OCI-LY7 (cell line): Measurements from ENCODE around the gene CEP131. TPM values are rescaled to one million over a fixed set of nuclear protein-coding genes. Genes with fewer than 3 reads are reported as not detected.

Source experiments
- BruUV-seq: library from RNA; stranded (reverse); fragments of 400-500 nt; replicated peaks from 2 replicates; lab custom pipeline; 2021; lab: Mats Ljungman, UMichigan
- CTCF ChIA-PET: fragments of 300-600 bp; sonication (Branson Sonifier 250); formaldehyde crosslinking; loops from one replicate; lab custom pipeline; 2022; ENCODE audit warnings: antibody characterized with exemption; ENCODE audit not compliant: unreplicated experiment; lab: Charles Lee
- POLR2A ChIA-PET: fragments of 300-600 bp; sonication (Branson Sonifier 250); formaldehyde crosslinking; loops from one replicate; lab custom pipeline; 2022; ENCODE audit warnings: antibody characterized with exemption; lab: Charles Lee
- DNase-seq: peaks from one replicate; pipeline ENCODE4 v3.0.0-alpha.2; 2015; ENCODE audit warnings: low spot score
- H2AFZ ChIP-seq: fragments of 200-600 bp; sonication (generic), shearing (Covaris generic); 2 replicates; pipeline ENCODE4 v1.6.1; 2014; ENCODE audit warnings: mild to moderate bottlenecking, antibody characterized with exemption, low read length, moderate library complexity
- H3K27ac ChIP-seq: fragments of 200-600 bp; sonication (generic); 2 replicates; pipeline ENCODE4 v1.5.1; 2014; ENCODE audit warnings: mixed run types, low read depth, mild to moderate bottlenecking, moderate library complexity, low read length, inconsistent platforms; ENCODE audit not compliant: poor library complexity, severe bottlenecking
- H3K36me3 ChIP-seq: fragments of 200-600 bp; sonication (generic); 2 replicates; pipeline ENCODE4 v1.6.1; 2014; ENCODE audit warnings: mild to moderate bottlenecking, antibody characterized with exemption, low read length, moderate library complexity, mixed read lengths; ENCODE audit not compliant: insufficient read depth
- H3K4me1 ChIP-seq: fragments of 200-600 bp; sonication (generic); 2 replicates; pipeline ENCODE4 v1.5.1; 2014; ENCODE audit warnings: mild to moderate bottlenecking, low read length; ENCODE audit not compliant: insufficient read depth, poor library complexity, severe bottlenecking
- H3K4me2 ChIP-seq: fragments of 200-600 bp; sonication (generic); 2 replicates; pipeline ENCODE4 v1.6.1; 2014; ENCODE audit warnings: mild to moderate bottlenecking, low read length
- H3K4me3 ChIP-seq: fragments of 200-600 bp; sonication (generic); 2 replicates; pipeline ENCODE4 v1.5.1; 2014; ENCODE audit warnings: mild to moderate bottlenecking, low read depth, low read length; ENCODE audit not compliant: poor library complexity, severe bottlenecking
- H3K79me2 ChIP-seq: fragments of 200-600 bp; sonication (generic); 2 replicates; pipeline ENCODE4 v1.6.1; 2016; ENCODE audit warnings: low read depth, mild to moderate bottlenecking, low read length, moderate library complexity, mixed read lengths; ENCODE audit not compliant: insufficient read depth
- H3K9me2 ChIP-seq: fragments of 200-600 bp; sonication (generic); 2 replicates; pipeline ENCODE4 v1.6.1; 2016; ENCODE audit warnings: mild to moderate bottlenecking, low read length, mixed read lengths; ENCODE audit not compliant: insufficient read depth
- H3K9me3 ChIP-seq: fragments of 200-600 bp; sonication (generic); 2 replicates; pipeline ENCODE4 v1.6.1; 2014; ENCODE audit warnings: mild to moderate bottlenecking, mixed run types, low read length, mixed read lengths
- H4K20me1 ChIP-seq: fragments of 200-600 bp; sonication (generic); 2 replicates; pipeline ENCODE4 v1.6.1; 2014; ENCODE audit warnings: mild to moderate bottlenecking, antibody characterized with exemption, low read length, moderate library complexity, mixed read lengths; ENCODE audit not compliant: insufficient read depth
- CTCF ChIP-seq: fragments of 200-600 bp; sonication (generic); conservative IDR thresholded peaks from 2 replicates; pipeline ENCODE4 v1.5.1; 2014; ENCODE audit warnings: mild to moderate bottlenecking, antibody characterized with exemption, low read length, moderate library complexity, mixed read lengths
- EZH2phosphoT487 ChIP-seq: fragments of 200-600 bp; sonication (generic); IDR thresholded peaks from 2 replicates; pipeline ENCODE4 v1.6.1; 2018; ENCODE audit warnings: low read depth, borderline replicate concordance, mild to moderate bottlenecking, mixed run types, antibody characterized with exemption, low read length, moderate library complexity, mixed read lengths
- intact Hi-C: fragments of 100-400 bp; cut with micrococcal nuclease; formaldehyde crosslinking; loops from one replicate; pipeline ENCODE4 v1.10.0; 2022; ENCODE audit not compliant: unreplicated experiment
- total RNA-seq, 2 experiments: library from RNA; depleted of rRNA in 1 of 2; stranded (reverse); fragments of >200 nt in 1 of 2; shearing (Covaris generic) in 1 of 2; gene quantifications; 2 replicates each; pipeline ENCODE4 v1.2.3, GENCODE V29; 2014 to 2022

The CEP131 gene
- total RNA-seq, 2 experiments from 2014 or later, result 32.9 to 38.6 TPM

- intact Hi-C loops, result loop anchor here (5.0 kb wide), 1 partner anchor 338 kb away; no protein-coding TSS in a partner anchor
- H4K20me1 ChIP-seq, result no peaks in the 10 kb centered on the region
- no peaks in the 10 kb centered on the region for H3K4me1 ChIP-seq
- DNase-seq, result no peak
- no peak for TF ChIP-seq EZH2phosphoT487
- TF ChIP-seq CTCF, result no peak
- H2AFZ ChIP-seq, result no peak overlapping the region
- no peak overlapping the region for H3K4me3 ChIP-seq
- BruUV-seq, result no TSS peak
- ChIA-PET POLR2A (no interaction called here), CTCF (interaction anchor here (0.6 kb wide), 1 partner anchor 370 kb away, joined by 3 read pairs; no protein-coding TSS in a partner anchor)
- H3K9me2 ChIP-seq, result no peaks in the 10 kb centered on the region
- no peak overlapping the region for H3K27ac ChIP-seq
- no peaks in the 10 kb centered on the region for H3K9me3 ChIP-seq
- no peak overlapping the region for H3K4me2 ChIP-seq
- H3K36me3 ChIP-seq, result no peaks in the 10 kb centered on the region
- H3K79me2 ChIP-seq, result no peaks in the 10 kb centered on the region
These were observed 78.9 kb downstream of the CEP131 start for GRCh38 chr17:81143717-81144422.

- Histone ChIP-seq H3K9me2 (no peaks in the 10 kb centered on the region), H3K4me3 (no peak overlapping the region), H4K20me1 (no peaks in the 10 kb centered on the region), H3K79me2 (no peaks in the 10 kb centered on the region), H3K4me2 (no peak overlapping the region), H3K36me3 (no peaks in the 10 kb centered on the region), H3K9me3 (no peaks in the 10 kb centered on the region), H2AFZ (no peak overlapping the region), H3K4me1 (no peaks in the 10 kb centered on the region), H3K27ac (no peak overlapping the region)
- intact Hi-C loops, result loop anchor here (5.0 kb wide), 1 partner anchor 339 kb away; no protein-coding TSS in a partner anchor
- ChIA-PET CTCF (interaction anchor here (1.0 kb wide), 1 partner anchor 97 kb away, joined by 7 read pairs; no protein-coding TSS in a partner anchor), POLR2A (no interaction called here)
- no peak for DNase-seq
- BruUV-seq, result no TSS peak
- TF ChIP-seq CTCF (no peak), EZH2phosphoT487 (no peak)
These were observed 79.6 kb downstream of the CEP131 start for GRCh38 chr17:81143200-81143527.
